Measurements from ENCODE around the gene EMILIN3.
"Not testable (repeated sequence)": the region's sequence is repeated elsewhere in the genome, so short reads cannot be mapped to it uniquely, and the experiment has no call there.

The EMILIN3 gene

DNA sequence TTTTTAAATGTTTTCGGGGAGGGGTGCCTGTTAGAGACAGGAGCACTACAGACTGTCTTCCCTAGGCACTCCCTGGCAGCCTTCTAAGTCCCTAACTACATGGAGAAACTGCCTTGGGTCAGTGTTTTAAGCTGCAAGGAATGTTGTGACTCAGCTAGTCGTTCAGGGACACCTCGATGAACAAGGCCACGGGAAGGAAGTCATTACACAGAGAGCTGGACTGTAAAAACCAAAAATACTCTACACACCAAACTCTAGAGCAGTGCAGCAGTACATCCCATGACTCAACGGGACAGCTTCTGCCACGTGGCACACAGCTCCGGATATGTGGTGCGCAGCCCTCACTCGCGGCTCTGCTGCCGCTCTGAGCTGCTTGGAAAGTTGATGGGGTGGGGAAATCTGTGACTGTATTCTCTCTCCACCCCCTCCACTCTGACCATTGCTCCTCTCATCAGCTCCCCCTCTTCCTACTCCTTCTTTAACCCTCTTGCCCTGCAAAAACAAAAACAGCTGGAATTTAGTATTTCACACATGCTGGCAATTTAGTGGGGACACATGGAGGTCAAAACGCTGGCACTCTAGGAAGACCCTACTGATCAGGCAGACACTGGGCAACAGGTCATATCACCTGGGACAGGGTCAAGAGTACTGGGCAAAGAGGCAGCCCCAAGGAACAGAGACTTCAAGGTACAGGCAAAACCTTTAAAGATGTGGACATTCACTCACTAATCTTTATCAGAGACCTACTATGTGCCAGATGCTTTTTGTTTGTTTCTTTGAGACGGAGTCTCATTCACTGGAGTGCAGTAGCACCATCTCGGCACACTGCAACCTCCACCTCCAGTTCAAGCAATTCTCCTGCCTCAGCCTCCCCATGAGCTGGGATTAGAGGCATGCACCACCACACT lies 36.9 kb downstream of the EMILIN3 start:
- peak overlapping the region; percentile 77 for H3K27ac ChIP-seq
- DNase-seq (ENCODE audit: low read depth, low spot score) = peak; percentile 77

DNA sequence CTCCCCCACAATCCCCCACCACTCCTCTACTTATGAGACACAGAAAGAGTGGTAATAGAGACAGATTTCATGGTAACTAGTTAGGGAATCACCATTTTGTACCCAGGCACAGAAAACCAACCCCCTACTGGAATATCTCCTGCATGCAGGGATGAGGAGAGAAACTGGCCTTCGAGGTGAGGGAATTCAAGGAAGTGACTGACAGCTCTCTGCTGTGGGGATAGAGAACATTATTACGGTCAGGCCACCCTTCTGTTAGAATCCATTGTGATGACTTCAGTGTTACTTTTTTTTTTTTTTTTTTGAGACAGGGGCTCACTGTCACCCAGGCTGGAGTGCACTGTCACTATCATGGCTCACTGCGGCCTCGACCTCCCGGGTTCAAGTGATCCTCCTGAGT lies 39.4 kb downstream of the EMILIN3 start:
- DNase-seq (ENCODE audit: low read depth, low spot score) = no peak
- no peak overlapping the region for H3K27ac ChIP-seq

DNA sequence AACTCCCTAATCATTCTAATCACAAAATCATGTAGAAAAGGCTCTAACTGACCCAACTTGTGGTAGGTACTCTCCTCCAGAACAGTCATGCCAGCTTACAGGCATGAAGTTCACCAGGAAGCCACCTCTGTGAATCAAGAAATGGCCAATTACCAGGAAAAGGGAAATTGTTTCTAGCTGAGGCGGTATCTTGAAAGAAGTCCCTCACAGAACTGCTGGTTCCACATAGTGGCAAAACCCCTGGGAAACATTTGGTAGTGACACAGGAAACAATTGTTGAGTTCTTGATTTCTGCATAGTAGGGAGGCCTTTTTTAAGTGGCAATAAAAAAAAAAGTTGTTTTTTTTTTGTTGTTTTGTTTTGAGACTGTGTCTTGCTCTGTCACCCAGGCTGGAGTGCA lies 45.6 kb downstream of the EMILIN3 start:
- no peak for DNase-seq (ENCODE audit: low read depth, low spot score)
- H3K27ac ChIP-seq = peak overlapping the region; percentile 74

DNA sequence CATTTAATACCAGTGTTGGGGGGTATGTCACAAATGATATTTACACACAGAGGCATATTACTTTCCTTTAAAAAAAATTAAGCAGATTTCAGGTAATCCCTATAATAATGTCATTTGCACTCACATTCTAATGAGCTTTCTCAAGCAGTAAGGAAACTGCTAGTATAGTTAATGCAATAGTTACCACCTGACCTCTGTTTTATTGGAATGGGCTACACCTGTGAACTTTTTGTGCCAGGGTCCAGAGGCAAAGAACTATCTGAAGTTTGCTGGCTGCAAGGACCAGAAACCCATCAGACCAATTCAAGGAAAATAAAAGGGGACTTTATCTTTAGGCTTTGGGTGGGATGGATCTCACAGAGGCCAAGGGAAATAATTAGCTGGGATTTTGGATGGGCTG lies 46.2 kb downstream of the EMILIN3 start:
- no peak overlapping the region for H3K27ac ChIP-seq
- no peak for DNase-seq (ENCODE audit: low read depth, low spot score)

GRCh38 chr20:41318271-41318649 lies 48.4 kb downstream of the EMILIN3 start:
- peak overlapping the region; percentile 88 for H3K27ac ChIP-seq
- no peak for DNase-seq (ENCODE audit: low read depth, low spot score)

- peak; percentile 67 for DNase-seq (ENCODE audit: low read depth, low spot score)
- peak within 1 kb of the TSS; percentile 88 for H3K27ac ChIP-seq
These were observed 48.9 kb downstream of the EMILIN3 start, which contains the start of gene ZHX3 for GRCh38 chr20:41317546-41318270. ZHX3 (minus strand) TSS chr20:41317731; CDS start chr20:41204916, 112,815 bp downstream.

DNA sequence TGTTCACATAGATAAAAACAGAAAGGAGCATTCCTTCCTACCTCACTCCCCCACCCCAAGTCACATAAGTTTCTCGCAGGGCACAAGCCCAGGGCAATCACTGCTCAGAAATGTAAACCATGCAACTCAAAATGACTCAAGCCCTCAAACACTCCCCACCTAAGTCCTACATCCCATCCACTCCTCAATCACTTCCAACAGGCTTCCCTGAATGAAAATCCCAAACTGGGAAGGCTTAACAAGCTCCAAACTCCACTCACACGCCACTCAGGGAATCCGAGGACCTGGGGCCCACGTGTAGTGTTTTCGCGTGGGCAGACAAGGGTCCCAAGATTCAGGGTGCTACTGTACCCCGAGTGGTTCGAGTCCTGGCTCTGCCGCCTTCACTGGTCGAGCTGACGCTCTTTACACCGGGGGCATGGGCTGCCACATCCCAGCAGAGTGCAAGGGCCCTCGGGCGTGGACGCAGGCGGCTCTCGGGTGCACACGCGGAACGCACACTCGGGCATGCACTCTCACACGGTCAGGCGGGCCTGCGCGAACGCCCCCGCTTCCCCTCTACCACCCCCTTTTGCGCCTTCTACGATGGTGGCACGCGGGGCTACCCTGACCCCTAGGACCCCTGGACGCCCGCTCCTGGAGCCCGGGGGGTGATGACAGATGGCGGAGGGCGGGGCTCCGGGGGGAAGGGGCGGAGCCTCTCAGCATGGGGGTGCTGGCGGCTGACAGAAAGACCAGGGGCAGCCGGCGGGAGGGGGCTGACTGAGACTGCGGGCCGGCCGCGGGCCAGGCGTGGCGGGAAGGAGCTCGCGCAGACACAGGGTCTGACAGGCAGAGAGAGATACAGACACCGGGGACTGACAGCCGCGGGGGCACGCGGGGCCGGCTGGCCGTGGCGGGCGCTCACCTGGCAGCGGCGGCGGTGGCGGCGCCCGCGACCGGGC lies 49.7 kb downstream of the EMILIN3 start:
- H3K27ac ChIP-seq = peak overlapping the region; percentile 88
- DNase-seq (ENCODE audit: low read depth, low spot score) = no peak

DNA sequence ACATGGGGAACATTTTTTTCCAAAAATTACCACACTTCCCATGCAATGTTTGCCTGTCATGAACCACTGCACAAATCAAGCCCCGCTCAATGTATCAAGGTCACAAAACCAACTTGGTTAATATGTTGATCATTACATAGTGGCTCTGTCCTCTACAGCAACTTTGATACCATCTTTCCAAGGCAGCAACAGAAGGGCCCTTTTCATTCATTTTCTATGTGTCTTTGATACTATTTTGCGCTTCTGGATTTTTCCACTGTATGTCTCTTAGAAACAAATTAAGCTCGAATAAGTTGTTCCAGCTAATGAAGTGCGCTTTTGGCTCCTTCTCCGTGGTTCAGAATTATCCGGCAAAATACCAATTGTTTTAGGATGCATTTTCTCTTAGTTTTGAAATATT lies 50.6 kb downstream of the EMILIN3 start:
- DNase-seq (ENCODE audit: low read depth, low spot score) = no peak
- H3K27ac ChIP-seq = peak overlapping the region; percentile 88

DNA sequence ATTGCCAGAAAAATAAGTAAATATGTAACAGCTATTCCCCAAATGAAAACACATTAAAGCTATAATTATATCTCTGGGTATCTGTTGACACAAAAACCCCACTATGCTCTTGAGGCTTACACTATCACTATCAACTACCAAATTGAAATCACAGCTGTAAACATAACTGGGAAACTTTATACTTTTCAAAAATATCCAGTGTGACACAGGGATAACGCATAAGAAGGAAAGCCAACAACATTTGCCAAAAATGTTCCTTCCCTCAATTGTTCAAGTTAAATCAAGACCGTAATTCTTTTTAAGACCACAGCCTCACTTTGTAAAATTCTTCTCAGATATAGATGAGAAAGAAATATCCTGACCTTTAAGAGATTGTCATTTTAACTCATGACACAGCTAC lies 52.2 kb downstream of the EMILIN3 start:
- DNase-seq (ENCODE audit: low read depth, low spot score) = no peak
- H3K27ac ChIP-seq = no peak overlapping the region

- not testable (repeated sequence) for H3K27ac ChIP-seq; DNase-seq (ENCODE audit: low read depth, low spot score)
These were observed 54.6 kb downstream of the EMILIN3 start for GRCh38 chr20:41312009-41312408.

Measured in epithelial cell of prostate (primary cell).